ENCODE results near the gene EPS8L3. TPM values are rescaled to one million over a fixed set of nuclear protein-coding genes. Genes with fewer than 3 reads are reported as not detected.

The EPS8L3 gene
- total and polyA plus RNA-seq, 9 of the 15 experiments (the other 6 are each of a cell fraction or from before 2014, with no cell fraction given): 0.09 to 0.42 (median 0.14) TPM; not detected in 5

DNA sequence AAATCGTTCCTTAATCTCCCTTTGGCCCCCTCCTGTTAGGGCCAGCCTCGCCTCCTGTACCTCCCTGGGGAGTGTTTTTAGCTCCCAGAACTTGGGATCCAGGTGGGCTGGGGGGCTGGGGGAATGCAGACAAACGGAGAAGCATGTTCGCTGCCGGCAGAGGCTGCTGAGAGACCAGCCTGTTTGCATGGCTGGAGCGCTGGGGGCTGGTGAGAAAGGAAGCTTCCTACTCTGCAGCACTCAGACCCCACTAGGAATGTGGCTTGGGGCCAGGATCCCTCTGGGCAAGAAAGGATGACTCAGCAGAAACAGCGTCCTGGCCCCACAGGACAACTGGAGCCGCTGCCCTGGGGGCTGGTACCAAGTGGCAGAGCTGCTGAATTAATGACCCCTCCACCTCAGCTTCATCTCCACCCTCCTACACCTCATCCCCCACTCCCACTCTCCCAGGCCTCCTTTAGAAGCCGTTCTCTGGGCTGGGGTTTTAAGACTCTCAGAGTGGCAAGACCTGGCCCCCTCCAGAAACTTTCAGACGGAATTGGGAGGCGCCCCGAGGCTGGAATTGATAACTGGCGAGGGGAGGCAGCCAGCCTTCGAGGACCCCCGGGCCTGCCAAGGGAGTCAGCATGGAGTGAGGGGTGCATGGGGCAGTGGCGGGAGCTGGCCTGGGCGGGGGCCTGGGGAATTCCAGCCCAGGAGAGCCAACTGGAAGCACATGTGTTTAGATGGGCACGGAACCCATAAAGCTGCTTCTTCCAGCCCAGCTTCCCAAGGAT lies 28.5 kb upstream of the EPS8L3 start:
- ATAC-seq (peak; percentile 48), DNase-seq (ENCODE audit: extremely low read depth in 1 of 4, low spot score in 3 of 4) (peak; percentile 78 to 84 (median 82)), FAIRE-seq (peak; percentile 57)
- CTCF ChIA-PET (ENCODE audit: low intra/inter-chr PET ratio): interaction anchor here (1.0 kb wide), 1 partner anchor 126 kb away, joined by 4 read pairs; no protein-coding TSS in a partner anchor
- Histone ChIP-seq H4K20me1 (replicated peaks; ENCODE audit: control insufficient read depth, insufficient read depth, low read length) (no peaks in the 10 kb centered on the region), H3K36me3 (ENCODE audit: control insufficient read depth, insufficient read depth, low read length) (no peaks in the 10 kb centered on the region), H3K9ac (ENCODE audit: insufficient read depth in 1 of 2, low read depth in 2 of 2, low read length in 2 of 2) (peak overlapping the region; percentile 40 to 43; a peak in 3 of 4 replicates), H3K9me3 (replicated peaks; ENCODE audit: control insufficient read depth, insufficient read depth, low read depth, low read length) (no peaks in the 10 kb centered on the region), H3K4me2 (ENCODE audit: insufficient read depth, low read length) (peak overlapping the region; percentile 28; the same call in 1 of the 2 replicates), H2AFZ (ENCODE audit: low read depth, low read length) (peak overlapping the region; percentile 79), H3K79me2 (ENCODE audit: control insufficient read depth, insufficient read depth, low read length) (no peaks in the 10 kb centered on the region), H3K4me3 (no peak overlapping the region), H3K4me1 (replicated peaks in 1 of 2; ENCODE audit: control insufficient read depth in 2 of 2, insufficient read depth in 2 of 2, low read length in 2 of 2) (peaks cover 66 to 72% of the 10 kb centered on the region in 2 experiments), H3K27ac (ENCODE audit: extremely low read depth, low read depth, low read length) (peak overlapping the region; percentile 36; the same call in 2 of the 3 replicates), H3K9me1 (ENCODE audit: control insufficient read depth, insufficient read depth, low read length) (no peaks in the 10 kb centered on the region), H3K27me3 (ENCODE audit: control insufficient read depth in 2 of 2, insufficient read depth in 2 of 2, low read length in 2 of 2) (no peaks in the 10 kb centered on the region)
- no TSS peak for BruUV-seq (replicated peaks)
- intact Hi-C loops (cut with micrococcal nuclease) (loop anchor here (1.0 to 5.0 kb wide), 2 partner anchors 125 to 192 kb away; partner anchors contain the start of gene AHCYL1), in situ Hi-C loops (cut with MboI) (no loop called here)
- POLR2A ChIA-PET: interaction anchor here (0.5 to 1.7 kb wide), 11 partner anchors 8 to 1827 kb away, joined by 3 to 6 read pairs (median 4); no protein-coding TSS in a partner anchor
- 30% methylated on average over 17 of the region's 18 CpGs for WGBS (ENCODE audit: insufficient coverage, low coverage, missing lambda C conversion rate)
- TF ChIP-seq ATF1 (CRISPR knock-in tag; IDR thresholded peaks at IDR 0.05) (no peak), ATF1 (tag; IDR thresholded peaks at IDR 0.05) (peak; percentile 7; the same call in 1 of the 2 replicates), ARHGAP35 (IDR thresholded peaks at IDR 0.05; ENCODE audit: partially characterized antibody) (no peak), XRCC3 (IDR thresholded peaks at IDR 0.05) (no peak), RAD21 (CRISPR knock-in tag; conservative IDR thresholded peaks at IDR 0.05 in 1 of 2, IDR thresholded peaks at IDR 0.05 in 1 of 2) (peak; percentile 49 to 73), RBM14 (IDR thresholded peaks at IDR 0.05; ENCODE audit: borderline replicate concordance, insufficient read depth, low read depth, low read length) (no peak), JUND (IDR thresholded peaks at IDR 0.05; ENCODE audit: borderline replicate concordance, low read depth, low read length) (peak; percentile 36; the same call in 1 of the 2 replicates), JUND (tag; IDR thresholded peaks at IDR 0.05; ENCODE audit: borderline replicate concordance, low read depth, low read length) (no peak), ERF (CRISPR knock-in tag; IDR thresholded peaks at IDR 0.05) (0 out of 2 replicates have a peak, but pooled peaks have one; percentile 60)
- TF ChIP-seq, protein P1, sequence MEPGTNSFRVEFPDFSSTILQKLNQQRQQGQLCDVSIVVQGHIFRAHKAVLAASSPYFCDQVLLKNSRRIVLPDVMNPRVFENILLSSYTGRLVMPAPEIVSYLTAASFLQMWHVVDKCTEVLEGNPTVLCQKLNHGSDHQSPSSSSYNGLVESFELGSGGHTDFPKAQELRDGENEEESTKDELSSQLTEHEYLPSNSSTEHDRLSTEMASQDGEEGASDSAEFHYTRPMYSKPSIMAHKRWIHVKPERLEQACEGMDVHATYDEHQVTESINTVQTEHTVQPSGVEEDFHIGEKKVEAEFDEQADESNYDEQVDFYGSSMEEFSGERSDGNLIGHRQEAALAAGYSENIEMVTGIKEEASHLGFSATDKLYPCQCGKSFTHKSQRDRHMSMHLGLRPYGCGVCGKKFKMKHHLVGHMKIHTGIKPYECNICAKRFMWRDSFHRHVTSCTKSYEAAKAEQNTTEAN (CRISPR knock-in tag; IDR thresholded peaks at IDR 0.05): no peak
- TF ChIP-seq, protein P2, sequence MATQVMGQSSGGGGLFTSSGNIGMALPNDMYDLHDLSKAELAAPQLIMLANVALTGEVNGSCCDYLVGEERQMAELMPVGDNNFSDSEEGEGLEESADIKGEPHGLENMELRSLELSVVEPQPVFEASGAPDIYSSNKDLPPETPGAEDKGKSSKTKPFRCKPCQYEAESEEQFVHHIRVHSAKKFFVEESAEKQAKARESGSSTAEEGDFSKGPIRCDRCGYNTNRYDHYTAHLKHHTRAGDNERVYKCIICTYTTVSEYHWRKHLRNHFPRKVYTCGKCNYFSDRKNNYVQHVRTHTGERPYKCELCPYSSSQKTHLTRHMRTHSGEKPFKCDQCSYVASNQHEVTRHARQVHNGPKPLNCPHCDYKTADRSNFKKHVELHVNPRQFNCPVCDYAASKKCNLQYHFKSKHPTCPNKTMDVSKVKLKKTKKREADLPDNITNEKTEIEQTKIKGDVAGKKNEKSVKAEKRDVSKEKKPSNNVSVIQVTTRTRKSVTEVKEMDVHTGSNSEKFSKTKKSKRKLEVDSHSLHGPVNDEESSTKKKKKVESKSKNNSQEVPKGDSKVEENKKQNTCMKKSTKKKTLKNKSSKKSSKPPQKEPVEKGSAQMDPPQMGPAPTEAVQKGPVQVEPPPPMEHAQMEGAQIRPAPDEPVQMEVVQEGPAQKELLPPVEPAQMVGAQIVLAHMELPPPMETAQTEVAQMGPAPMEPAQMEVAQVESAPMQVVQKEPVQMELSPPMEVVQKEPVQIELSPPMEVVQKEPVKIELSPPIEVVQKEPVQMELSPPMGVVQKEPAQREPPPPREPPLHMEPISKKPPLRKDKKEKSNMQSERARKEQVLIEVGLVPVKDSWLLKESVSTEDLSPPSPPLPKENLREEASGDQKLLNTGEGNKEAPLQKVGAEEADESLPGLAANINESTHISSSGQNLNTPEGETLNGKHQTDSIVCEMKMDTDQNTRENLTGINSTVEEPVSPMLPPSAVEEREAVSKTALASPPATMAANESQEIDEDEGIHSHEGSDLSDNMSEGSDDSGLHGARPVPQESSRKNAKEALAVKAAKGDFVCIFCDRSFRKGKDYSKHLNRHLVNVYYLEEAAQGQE (IDR thresholded peaks at IDR 0.05; ENCODE audit: borderline replicate concordance): peak; percentile 66
- TF ChIP-seq, protein P2 (CRISPR knock-in tag; IDR thresholded peaks at IDR 0.05; ENCODE audit: low read depth): no peak
